Ishikawa (cell line): ENCODE measurements around the gene SEMA4C.

Experiments
- CEBPB ChIP-seq: IDR thresholded peaks from 2 replicates; pipeline ENCODE4 v1.6.1; 2012
- CREB1 ChIP-seq: IDR thresholded peaks from 2 replicates; pipeline ENCODE4 v1.6.1; 2012; ENCODE audit warnings: low read depth
- EGR1 ChIP-seq: IDR thresholded peaks from 2 replicates; pipeline ENCODE4 v1.6.1; 2012
- EP300 ChIP-seq: IDR thresholded peaks from 2 replicates; pipeline ENCODE4 v1.6.1; 2012; ENCODE audit warnings: borderline replicate concordance
- FOXM1 ChIP-seq: IDR thresholded peaks from 2 replicates; pipeline ENCODE4 v1.6.1; 2012; ENCODE audit warnings: low read depth, borderline replicate concordance
- MAX ChIP-seq: IDR thresholded peaks from 2 replicates; pipeline ENCODE4 v1.6.1; 2012
- NFIC ChIP-seq: IDR thresholded peaks from 2 replicates; pipeline ENCODE4 v1.6.1; 2012
- RAD21 ChIP-seq: IDR thresholded peaks from 2 replicates; pipeline ENCODE4 v1.6.1; 2012; ENCODE audit warnings: low read depth
- REST ChIP-seq: IDR thresholded peaks from 2 replicates; pipeline ENCODE4 v1.6.1; 2012; ENCODE audit warnings: low read depth, mild to moderate bottlenecking
- TCF12 ChIP-seq: IDR thresholded peaks from 2 replicates; pipeline ENCODE4 v1.6.1; 2012; ENCODE audit warnings: low read depth
- TEAD4 ChIP-seq: IDR thresholded peaks from 2 replicates; pipeline ENCODE4 v1.6.1; 2012
- YY1 ChIP-seq: IDR thresholded peaks from 2 replicates; pipeline ENCODE4 v1.6.1; 2012; ENCODE audit warnings: low read depth
- ZBTB7A ChIP-seq: IDR thresholded peaks from 2 replicates; pipeline ENCODE4 v1.6.1; 2012; ENCODE audit warnings: low read depth

- TF ChIP-seq REST, result no peak
- no peak for TF ChIP-seq FOXM1
- TF ChIP-seq MAX, result no peak
- TF ChIP-seq RAD21, result no peak
- TF ChIP-seq EP300, result no peak
- no peak for TF ChIP-seq YY1
- no peak for TF ChIP-seq TEAD4
- TF ChIP-seq NFIC, result no peak
- TF ChIP-seq TCF12, result no peak
- TF ChIP-seq ZBTB7A, result no peak
- TF ChIP-seq CEBPB, result no peak
- no peak for TF ChIP-seq CREB1
- no peak for TF ChIP-seq EGR1
Measured at GRCh38 chr2:96903815-96904214, 33.9 kb upstream of the SEMA4C start.
